Retinal pigment epithelial cell (primary cell): Measurements from ENCODE around the gene MMP19.
"Not testable (repeated sequence)": the region's sequence is repeated elsewhere in the genome, so short reads cannot be mapped to it uniquely, and the experiment has no call there.

Experiments used
- DNase-seq: peaks from one replicate; pipeline ENCODE4 v3.0.0-alpha.2; 2010; ENCODE audit warnings: low read depth
- H3K4me3 ChIP-seq: 2 replicates; pipeline ENCODE4 v1.5.1; 2011; ENCODE audit warnings: mild to moderate bottlenecking, low read length, control low read depth, moderate library complexity
- TF ChIP-seq, protein P1 (sequence below): conservative IDR thresholded peaks from 2 replicates; pipeline ENCODE4 v1.5.1; 2011; ENCODE audit warnings: low read depth, low read length, control low read depth, inconsistent platforms

Gene MMP19, protein sequence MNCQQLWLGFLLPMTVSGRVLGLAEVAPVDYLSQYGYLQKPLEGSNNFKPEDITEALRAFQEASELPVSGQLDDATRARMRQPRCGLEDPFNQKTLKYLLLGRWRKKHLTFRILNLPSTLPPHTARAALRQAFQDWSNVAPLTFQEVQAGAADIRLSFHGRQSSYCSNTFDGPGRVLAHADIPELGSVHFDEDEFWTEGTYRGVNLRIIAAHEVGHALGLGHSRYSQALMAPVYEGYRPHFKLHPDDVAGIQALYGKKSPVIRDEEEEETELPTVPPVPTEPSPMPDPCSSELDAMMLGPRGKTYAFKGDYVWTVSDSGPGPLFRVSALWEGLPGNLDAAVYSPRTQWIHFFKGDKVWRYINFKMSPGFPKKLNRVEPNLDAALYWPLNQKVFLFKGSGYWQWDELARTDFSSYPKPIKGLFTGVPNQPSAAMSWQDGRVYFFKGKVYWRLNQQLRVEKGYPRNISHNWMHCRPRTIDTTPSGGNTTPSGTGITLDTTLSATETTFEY

DNA sequence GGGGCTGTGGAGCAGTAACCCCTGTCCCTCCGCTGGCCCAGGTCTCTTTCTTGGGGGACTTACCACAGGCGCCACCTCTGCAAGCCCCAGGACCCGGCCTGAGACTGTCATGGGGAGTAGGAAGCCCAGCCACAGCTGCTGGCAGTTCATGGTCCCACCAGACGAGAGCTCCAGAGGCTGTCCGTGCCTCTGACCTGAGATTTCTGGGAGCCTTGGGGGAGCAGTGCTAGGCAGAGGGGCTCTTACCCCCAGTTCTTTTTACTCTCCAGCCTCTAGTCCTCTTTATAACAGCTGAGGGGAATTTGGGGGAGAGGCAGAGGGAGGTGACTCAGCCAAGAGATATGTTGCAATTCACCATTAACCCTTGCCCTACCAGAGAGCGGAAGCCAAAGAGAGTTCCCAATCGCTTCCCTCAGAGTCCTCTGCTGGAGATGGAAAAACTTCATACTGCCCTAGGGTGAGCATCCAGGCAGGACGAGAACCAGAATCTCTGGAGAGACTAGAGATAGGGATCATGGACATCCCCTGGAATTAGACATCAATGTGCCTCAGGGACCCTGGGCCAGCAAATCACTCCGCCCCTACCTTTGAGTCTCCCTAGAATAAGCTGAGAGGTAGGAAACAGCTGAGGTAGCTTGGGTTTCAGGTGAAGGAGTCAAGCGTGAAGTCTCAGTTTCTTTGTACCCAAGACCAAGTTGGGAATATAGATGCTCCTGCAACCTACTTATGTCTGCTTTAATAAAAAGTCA lies at the start of gene MMP19:
Gene MMP19 (minus strand): TSS at position 256 of the 749 bp plus-strand sequence. CDS start 106 bp downstream, at position 150.
- TF ChIP-seq, protein P1, sequence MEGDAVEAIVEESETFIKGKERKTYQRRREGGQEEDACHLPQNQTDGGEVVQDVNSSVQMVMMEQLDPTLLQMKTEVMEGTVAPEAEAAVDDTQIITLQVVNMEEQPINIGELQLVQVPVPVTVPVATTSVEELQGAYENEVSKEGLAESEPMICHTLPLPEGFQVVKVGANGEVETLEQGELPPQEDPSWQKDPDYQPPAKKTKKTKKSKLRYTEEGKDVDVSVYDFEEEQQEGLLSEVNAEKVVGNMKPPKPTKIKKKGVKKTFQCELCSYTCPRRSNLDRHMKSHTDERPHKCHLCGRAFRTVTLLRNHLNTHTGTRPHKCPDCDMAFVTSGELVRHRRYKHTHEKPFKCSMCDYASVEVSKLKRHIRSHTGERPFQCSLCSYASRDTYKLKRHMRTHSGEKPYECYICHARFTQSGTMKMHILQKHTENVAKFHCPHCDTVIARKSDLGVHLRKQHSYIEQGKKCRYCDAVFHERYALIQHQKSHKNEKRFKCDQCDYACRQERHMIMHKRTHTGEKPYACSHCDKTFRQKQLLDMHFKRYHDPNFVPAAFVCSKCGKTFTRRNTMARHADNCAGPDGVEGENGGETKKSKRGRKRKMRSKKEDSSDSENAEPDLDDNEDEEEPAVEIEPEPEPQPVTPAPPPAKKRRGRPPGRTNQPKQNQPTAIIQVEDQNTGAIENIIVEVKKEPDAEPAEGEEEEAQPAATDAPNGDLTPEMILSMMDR = no peak
- DNase-seq = no peak
- H3K4me3 ChIP-seq = no peak within 1 kb of the TSS

DNA sequence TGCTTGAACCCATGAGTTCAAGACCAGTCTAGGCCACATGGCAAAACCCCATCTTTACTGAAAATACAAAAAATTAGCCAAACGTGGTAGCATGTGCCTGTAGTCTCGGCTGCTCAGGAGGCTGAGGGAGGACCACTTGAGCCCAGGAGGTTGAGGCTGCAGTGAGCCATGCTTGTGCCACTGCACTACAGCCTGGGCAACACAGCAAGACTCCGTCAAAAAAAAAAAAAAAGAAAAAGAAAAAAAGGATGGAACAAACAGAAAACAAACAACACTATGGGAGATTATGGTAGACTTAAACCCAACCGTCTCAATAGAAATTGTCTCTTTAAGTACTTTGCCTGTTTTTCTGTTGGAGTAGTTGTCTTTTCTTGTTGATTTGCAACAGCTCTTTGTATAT lies 48.6 kb upstream of the MMP19 start:
- DNase-seq = no peak
- TF ChIP-seq, protein P1 = no peak
- H3K4me3 ChIP-seq = no peak overlapping the region

DNA sequence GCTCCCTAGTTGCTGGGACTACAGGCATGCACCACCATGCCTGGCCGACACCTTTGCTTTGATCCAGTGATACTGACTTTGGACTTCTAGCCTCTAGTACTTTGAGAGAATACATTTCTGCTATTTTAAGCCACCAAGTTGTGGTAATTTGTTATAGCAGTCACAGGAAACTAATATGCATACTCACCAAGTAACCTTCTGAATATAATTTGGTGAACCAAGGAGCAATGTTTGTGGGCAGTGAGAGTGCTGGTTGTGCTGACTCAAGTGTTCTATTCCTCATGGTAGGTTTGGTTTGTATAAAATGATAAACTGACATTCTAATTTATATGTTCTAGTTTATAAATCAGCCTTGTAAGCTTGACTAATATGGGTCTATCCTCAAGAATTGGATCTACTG lies 42.4 kb upstream of the MMP19 start:
- TF ChIP-seq, protein P1 = no peak
- DNase-seq = no peak
- H3K4me3 ChIP-seq = no peak overlapping the region

DNA sequence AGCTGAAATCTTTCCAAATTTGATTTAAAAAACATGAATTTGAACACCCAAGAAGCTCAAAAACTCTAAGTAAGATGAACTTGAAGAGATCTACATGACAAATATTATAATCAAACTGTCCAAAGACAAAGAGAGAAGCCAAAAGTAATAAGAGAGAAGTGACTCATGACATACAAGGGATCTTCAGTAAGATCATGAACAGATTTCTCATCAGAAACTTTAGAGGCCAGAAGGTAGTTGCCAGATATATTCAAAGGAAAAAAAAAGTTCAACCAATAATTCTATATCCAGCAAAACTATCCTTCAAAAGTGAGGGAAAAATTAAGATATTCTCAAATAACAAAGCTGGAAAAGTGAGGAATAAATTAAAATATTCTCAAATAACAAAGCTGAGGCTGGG lies 35.1 kb upstream of the MMP19 start:
- no peak overlapping the region for H3K4me3 ChIP-seq
- TF ChIP-seq, protein P1 = no peak
- no peak for DNase-seq

DNA sequence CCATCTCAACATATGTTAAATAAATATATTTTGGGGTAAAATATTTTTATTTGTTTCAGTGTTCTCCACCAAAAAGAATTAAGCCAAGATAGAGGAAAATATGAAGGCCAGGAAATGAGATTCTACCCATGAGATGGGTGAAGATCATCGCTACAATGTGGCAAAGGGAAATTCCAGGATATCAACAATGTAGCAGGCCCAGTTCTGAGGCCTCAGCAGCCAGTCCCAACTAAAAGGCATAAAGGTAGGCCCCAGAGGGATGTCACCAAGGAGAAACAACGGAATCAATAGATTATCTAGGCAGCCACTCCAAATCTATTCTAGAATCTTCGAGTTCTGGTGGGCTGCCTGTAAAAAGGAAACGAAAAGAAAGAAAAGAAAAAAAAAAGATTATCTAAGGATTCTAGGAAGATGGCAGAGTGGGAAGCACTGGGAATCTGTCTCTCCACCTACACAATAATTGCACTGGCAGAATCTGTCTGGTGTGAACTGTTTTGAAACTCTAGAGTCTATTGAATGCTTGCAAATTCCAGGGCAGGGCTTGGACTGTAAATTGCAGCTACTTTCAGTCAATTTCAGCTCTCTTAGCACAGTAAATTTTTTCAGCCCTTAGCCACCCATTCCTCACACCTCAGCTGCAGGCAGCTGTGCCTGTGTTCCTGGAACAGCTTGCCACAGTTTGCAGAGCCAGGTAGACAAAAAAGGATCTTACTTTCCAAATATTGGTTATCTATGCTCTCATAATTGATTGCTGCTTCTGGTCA lies 33.1 kb upstream of the MMP19 start:
- no peak for DNase-seq

DNA sequence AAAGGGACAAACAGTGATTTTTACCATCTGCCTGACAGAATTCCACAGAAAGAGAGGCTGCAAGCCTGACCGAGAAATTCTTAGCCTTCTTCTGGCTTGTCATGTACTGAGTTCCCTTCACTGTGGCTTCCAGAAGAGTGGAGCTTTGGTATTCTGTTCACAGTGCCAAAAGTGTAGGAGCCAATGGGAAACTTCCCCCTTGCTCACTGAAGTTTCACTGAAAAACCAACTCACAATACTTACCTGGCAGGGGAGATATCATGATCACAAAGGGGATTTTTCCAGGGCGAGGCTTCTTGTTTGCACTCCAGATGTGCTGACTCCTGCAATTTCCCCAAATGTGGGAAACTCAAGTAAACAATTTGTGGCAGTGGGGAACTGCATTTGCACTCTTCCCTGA lies 31.7 kb upstream of the MMP19 start:
- DNase-seq = no peak
- no peak overlapping the region for H3K4me3 ChIP-seq
- TF ChIP-seq, protein P1 = no peak

More for the DNA sequence above, 33.1 kb upstream of the MMP19 start:
- H3K4me3 ChIP-seq = no peak overlapping the region
- TF ChIP-seq, protein P1 = no peak

DNA sequence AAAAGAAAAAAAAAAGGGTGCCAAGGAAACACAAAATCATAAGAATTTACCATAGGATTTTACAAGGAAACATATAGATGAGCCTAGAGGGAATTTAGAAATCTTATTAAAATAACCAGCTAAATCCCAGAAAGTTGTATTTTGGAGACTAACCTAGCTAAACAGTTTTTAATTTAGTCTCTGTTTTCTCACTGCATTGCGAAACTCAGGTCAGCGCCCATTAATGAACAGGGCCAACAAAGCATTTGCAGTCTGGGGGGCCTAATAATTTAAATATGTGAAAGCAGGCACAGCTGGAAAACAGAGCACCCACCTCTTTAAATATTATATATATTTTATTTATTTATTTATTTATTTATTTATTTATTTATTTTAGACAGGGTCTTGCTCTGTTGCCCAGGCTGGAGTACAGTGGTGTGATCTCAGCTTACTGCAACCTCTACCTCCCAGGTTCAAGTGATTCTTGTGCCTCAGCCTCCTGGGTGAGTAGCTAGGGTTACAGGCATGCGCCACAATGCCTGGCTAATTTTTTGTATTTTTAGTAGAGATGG lies 23.8 kb upstream of the MMP19 start:
- DNase-seq, H3K4me3 ChIP-seq: not testable (repeated sequence)
